ENCODE results near the gene SCRN2.

The SCRN2 gene

DNA sequence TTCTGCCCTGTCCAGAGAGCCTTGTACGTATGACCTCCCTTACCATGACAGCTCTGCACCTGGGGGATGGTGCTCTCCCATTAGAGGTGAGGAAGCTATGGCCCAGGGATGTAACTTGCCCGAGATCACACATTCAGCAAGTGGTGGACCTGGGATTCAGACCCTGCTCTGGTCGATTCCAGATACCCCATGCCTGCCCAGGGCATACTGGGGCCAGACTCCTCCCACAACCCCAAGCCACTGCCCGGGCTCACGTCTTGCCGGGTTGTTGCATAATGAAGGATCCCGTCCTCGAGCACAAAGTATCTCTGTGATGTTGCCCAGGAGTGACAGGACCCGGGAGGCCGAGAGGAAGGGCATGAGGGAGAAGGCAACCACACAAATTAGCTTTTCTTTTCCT is 21.6 kb downstream of the SCRN2 start:
- DNase-seq, result no peak

DNA sequence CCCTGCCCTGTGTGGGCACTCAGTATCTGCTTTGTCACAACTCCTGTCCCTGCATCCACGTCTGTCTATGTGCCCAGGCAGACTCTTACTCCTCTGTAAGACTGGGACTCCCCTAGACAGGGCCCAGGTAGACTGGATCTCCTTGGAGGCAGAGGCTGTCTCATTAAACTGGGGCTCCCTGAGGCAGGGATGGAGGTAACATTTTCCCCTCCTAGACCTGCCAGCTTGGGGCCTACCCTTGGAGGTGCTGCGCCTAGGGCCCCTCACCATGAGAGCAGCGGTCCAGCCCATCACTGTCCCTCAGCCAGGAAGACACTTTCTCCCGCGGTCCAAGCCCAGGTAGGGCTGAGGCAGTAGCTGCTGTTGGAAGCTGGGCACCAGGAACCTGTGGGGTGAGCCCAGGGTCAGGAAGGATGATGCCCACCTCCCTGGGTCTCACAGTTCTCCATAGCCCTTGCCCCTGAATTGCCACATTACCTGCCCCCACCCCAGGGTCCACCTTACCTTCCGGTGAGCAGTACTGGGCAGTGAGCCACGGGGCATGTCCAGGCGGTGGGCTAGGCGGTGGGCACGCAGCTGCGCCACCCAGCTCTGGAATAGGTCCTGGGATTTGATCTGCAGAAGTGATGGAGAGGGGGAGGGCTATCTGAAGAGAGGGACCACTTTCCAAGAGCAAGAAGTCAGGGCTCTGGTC is 22.9 kb downstream of the SCRN2 start:
- no peak for DNase-seq

DNA sequence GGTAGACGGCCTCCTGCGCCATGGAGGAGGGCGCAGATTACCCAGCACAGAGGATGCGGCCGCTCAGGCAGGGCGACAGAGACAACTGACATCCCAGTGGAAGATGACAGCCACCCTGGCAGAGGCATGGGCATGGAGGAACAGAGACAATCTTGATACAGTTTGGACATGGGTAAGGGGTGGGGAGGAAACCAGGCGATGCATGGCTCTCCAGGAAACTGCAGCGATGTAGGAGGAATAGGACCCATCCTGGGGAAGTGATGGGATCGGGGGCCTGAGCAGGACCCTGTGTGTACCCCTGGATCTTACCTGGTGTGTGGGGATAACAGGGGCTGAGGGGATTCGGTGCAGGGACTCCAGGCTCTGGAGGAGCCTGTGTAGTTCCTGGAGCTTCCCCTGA is 24.1 kb downstream of the SCRN2 start:
- DNase-seq, result no peak

DNA sequence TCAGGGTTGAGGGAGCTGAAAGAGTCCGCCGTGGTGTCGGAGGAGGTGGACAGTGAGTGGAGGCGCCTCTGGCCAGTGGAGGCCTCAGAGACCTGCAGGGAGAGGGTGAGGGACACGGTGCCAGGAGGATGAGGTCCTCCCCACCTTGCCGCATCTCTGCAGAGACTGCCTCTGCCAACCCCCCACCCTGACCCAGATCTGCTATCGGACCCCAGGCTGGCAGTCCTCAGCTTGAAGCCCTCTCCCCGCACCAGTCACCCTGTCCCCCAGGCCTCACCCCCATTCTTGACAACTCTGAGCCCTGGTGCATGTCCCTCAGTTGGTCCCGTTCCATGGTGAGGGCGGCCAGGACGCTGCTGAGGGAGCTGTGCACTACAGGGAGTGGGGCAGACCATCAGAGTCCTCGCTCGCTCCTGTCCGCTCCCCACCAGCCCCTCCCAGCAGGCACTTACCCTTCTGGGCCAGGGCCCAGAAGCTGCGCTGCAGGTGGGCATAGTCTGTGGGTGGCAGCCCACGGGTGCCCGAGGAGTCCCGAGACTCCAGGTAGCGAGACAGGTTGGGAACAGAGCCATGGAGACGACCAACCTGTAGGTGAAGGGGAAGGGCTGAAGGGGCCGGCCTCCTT is 24.9 kb downstream of the SCRN2 start:
- DNase-seq, result no peak

DNA sequence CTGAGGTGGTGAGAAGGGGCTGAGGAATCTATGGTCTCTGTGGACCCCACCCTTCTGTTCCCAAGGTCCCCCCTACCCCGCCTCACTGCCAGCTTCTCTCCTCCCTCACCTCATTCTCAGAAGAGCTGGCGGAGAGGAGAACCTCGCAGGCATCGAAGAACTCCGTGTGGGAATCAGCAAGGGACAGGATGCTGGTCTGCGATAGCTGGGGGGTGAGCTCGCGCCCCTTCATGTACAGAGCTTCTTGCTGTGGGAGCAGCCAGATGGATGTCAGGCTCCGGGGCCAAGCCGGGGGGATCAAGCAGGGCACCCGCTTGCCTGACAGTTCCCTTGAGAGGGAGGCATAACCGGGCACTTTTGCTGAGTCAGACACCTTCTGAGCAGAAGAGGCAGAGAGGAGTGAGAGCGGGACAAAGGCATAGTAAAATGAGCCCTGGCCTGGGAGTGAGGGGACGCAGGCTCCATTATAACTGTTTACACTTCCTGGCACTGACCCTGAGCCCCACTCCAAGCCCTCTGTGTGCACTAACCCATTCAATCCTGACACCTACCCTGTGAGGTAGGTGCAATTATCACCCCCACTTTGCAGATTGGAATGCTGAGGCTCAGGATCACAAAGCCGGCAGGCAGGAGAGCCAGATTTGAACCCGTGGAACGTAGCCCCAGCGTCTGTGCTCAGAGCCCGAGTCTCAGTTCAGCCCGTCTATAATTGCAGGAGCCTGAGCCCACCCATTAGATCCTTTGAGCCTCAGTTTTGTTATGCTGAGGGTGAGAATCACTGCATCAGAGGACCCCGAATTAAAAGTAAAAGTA is 25.8 kb downstream of the SCRN2 start:
- DNase-seq, result no peak

DNA sequence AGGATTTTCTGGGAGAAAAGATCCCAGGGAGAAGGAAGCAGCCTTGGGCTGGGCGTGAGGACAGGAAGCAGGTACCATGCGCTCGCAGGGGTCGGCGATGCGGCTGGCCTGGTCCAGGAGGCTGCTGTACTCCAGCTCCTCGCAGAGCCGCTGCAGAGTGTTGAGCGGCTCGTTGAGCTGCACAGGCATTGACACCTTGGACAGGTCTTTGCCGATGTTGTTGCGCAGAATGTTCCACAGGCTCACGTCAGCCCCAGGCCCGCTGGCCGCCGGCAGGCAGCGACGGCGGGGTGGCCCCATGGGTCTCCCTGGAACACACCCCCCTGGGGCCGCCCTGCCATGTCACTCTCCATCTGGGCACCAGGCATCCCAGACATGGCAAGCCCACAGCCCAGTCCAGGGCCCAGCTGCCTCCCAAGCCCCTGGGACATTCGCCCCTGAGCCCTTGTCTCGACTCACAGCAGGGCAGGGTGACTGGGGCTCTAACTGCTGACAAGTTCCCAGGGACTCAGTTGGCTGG is 27.5 kb downstream of the SCRN2 start:
- DNase-seq, result no peak

DNA sequence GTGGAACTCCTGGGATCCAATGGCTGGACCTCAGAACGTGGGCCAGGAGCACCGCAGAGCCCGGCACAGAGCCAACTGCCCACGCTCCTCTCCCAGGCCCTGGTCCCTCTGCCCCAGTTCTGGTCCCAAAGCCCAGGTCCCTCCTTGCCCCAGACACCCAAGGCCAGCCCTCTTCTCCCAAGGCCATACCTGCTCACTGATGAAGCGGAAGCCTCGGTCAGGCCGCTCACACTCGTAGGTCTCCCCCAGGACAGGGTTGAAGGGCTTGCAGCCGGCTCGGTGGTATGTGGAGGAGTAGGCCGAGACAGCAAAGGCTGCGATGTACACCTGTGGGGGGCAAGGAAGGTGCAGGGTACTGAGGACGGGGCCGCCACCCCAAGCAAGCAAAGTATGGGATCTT is 28.0 kb downstream of the SCRN2 start:
- no peak for DNase-seq

DNA sequence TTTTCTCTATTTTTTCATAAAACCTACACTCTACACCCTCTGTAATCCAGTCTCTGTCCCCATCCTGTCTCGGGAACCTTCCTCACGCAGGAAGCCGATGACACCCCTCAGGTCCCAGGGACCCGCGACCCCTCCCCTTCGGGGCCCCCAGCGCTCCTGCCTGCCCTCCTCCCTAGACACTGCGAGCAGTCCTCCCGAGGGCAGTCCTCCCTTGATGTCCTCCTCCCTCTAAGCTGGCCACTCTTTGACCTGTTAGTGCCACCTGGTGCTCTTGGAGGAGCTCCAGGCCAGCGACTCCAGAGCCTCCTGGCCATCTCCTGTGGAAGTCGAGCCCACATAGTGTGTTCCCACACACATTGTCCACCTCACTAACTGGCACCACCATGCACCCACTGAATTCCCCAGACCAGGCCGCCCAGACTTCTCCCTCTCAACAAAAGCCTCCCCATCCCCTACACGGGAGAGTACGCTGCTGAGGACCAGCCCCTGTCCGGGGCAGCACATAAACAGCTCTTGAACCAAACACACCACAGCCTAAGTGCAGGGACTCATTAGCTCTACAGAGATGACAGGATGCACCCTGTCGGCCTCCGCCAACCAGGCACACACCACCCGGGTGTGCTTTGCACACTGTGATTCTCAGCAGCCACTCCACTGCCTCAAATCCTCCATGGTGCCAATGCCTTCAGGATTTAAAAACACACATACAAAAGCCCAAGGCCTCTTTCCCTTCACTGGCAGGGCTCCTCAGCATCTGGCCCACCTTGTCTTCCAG is 28.7 kb downstream of the SCRN2 start:
- DNase-seq, result no peak

DNA sequence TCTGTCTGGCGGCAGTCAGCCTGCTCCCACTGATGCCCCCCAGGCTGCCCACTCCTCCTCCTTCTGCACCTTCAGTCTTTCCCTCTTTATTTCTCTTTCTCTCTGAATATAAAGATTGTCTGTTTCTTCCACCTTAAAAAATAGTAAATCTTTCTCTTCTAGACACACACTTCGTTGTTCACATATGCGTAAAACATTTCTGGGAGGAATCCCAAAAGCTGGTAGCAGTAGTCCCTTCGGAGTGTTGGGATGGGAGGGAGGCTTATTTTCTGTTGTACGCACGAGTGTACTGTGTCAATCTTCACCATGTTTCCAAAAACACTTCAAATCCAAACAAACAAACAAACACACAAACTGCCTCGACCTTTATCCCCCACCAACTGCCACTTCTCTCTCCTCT is 29.4 kb downstream of the SCRN2 start:
- DNase-seq, result no peak

DNA sequence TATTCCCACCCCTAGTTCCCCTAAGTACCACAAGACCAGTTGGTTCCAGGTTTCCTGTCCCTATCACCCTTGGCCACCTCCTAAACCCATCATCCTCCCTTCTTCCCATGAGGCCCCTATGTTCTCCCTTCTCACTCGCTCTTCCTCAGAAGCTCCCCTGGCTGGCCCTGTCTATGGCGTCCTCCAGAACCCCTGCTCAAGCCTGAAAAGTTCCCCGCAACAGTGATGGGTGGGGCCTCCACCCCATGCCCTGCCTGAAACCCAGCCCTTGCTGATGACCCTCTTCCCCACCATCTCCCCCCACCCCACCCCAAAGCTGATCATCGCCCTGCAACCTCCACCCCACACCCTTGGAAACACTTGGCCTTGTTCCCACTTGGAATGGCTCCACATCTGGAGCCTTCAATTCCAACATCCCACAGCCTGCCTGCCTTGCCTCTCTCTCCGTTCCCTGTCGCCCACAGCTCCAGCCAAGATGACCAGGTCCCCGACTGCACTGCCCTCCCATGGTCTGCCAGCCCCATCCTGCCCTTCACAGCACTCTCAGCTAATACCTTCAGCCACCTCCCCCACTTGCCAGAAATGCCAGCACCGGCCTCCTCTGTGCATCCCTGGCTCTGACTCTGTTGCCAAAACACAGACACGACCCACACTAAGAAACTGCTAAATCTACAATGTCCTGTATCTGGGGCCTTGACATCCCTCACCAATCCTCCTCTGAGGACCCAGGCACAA is 30.0 kb downstream of the SCRN2 start:
- DNase-seq, result no peak

DNA sequence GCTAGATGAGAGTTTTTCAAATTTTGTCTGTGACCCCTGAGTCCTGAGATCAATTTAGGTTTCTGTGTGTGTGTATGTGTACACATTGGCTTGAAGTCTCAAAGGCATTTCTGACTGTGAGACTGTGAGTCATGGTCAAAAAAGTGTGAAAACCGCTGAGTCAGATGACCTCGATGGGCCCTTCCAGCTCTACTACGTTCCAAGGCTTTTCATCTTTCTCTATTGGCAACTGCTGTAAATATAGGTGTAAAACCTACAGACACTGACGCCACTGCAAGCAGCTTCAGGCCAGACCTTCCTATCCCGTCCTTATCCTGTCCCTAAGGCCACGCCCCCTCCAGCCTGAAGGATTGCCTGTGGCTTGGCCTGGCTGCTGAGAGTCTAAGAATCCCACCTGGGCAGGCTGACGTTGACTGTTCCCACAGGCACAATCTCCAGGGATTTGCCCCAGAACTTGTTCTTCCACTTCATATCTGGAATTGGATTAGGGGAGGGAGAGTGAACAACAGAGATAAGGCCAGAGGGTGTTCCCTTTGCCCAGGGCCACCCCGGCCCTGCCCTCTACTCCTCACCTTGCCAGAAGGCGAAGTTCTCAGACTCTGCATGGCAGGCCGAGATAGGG is 30.8 kb downstream of the SCRN2 start:
- DNase-seq, result no peak

DNA sequence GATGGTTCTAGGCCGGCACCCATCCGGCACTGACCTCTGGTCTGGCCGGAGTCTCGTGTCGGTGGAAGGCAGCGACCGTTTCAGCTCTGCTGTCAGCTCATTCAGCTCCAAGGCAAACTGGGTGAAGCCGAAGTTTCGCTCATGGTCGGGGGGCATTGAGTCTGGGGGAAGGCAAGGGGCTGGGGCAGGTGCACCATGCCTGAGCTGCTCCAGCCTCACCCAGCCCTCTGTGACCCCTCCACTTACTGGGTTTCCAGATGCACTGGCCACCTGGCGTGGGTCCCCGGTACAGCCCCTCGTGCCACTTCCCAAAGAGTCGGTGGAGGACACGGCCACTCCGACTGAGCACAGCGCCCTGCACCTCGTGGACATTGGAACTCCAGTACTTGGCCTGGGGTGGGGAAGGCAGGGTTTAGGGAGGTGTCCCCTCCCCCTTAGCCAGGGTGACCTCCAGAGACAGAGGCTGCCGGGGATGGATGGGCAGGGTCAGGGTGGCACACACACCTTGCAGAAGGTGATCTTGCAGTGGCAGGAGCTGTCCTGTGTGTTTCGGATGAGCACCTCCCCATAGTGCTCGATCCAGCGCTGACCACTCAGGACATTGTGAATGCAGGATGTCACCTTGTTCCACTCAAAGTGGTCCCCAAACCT is 32.1 kb downstream of the SCRN2 start:
- DNase-seq, result no peak

DNA sequence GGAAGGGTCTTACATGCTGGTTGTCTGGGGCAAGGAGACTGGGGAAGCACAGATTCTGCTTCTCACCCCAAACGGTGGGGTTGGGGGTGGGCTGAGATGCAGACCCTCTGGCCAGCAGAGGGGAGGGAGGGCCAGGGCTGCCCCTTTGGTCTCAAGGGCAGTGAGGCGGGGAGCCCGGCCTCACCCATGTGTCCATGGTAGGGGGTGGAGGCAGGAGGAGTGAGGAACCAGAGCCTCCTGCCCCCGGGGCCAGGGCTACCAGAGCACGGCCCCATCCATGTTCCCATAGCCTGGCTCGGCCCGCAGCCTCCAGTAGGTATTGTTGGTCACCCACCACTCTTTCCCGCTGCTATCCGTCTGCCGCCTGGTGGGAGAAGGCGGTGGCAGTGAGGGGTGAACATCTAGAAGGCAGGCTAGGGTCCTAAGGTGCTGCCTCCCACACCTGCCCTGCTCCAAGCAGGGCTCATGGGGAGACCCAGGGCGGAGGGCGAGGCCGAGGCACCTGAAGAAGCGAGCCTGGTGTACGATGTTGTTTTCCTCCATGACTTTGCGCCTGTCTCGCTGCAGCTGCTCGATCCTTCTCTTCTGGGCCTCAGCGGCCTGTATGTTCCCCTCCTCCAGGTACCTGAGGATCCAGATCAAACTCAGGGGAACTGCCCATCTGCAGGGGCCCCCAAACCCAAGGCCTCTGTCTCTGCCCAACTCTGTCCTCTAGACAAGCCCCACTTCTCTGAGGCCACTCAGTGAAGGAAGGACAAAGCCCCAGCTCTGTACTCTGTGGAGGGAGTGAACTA is 32.8 kb downstream of the SCRN2 start:
- DNase-seq, result no peak

DNA sequence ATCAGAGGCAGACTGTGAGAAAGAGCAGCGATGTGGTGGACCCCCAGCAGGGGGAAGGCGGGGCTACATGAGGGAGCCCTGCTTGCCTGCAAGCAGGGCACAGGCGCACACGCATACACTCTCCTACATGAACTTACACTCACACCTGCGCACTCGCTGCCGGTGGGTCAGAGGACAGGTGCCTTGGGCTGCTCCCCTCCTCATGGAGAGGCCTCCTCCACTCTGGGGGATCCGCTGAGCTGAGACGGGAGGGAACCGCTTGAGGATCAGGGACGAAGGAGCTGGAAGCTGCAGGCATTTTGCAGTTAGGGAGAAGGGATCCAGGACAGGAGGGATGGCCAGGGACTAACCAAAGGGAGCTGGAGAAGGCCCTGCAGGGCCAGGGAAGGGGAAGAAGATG is 33.7 kb downstream of the SCRN2 start:
- no peak for DNase-seq

DNA sequence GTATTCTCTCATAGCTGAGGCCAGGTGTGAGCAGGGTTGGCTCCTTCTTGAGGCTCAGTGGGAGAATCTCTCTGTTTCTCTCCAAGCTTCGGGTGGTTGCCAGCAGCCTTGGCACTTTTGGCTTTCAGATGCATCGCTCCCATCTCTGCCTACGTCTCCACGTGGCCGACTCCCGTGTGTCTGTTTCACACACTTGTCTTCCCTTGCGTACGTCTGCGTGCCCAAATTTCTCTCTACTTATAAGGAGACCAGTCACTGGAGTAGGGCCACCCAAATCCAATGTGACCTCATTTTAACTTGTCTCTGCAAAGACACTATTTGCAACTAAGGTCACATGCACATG is 34.2 kb downstream of the SCRN2 start:
- no peak for DNase-seq

DNA sequence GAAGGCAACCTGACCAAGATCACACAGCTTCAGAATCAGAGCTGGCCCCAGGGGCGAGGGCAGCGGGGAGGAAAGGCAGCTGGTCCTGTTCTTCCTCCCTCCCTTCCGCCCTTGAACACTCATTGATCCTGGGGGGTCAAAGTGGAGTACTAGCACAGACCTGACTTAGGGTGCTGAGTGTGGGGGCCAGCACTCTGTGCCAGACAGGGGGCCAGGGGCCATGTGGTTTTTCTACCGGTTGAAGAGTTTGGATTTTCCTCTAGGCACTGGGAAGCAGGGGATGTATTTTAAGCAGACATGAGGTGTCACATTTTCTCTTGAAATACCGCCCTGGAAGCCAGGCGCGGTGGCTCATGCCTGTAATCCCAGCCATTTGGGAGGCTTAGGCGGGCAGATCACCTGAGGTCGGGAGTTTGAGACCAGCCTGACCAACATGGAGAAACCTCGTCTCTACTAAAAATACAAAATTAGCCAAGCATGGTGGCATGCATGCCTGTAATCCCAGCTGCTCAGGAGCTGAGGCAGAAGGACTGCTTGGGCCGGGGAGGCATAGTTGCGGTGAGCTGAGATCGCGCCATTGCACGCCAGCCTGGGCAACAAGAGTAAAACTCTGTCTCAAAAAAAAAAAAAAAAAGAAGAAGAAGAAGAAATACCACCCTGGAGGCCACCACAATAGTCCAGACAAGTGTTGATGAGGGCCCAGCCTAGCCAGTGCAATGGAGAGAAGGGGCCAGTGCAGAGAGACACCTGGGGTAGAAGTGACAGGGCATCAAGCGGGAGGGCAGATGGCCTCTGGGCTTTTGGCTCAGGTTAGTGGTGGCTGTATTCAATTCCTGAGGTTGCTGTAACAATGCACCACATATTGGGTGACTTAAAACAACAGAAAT is 34.8 kb downstream of the SCRN2 start:
- DNase-seq, result no peak

DNA sequence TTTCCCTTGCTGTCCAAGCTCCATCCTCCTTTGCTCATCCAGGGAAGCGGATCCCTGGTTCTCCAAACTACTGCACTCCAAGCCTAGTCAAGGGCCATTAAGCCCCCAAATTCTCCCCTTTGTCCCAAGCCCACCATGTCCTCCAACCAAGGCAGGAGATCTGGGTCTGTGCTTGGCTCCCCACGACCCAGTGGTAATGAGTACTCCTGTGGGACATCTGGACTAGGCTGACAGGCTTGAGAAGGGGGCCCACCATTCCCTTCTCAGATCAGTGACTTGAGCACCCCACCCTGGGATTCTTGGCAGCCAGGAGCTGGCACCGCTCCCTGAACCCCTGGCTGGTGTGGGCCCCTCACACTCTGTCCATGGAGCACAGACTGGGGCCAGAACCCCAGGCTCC is 36.6 kb downstream of the SCRN2 start:
- DNase-seq, result no peak

DNA sequence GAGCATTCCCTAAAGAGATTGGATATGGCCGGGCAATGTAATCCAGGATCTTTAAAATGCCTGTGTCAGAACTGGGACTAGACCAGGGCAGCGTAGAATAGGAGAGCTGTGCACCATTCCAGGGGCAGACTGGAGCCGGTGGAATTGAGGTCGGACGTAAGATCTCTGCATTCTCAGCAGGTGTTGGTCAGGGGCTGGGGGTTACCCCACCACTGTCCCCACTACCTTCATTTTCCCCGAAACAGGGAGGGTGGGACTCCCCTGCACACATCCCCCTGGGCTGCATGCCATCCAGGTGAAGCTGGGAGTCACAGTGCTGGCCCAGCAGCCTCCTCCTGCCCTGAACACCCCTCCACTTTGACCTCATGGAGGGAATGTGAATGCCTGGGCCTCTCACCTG is 37.3 kb downstream of the SCRN2 start:
- DNase-seq, result no peak

DNA sequence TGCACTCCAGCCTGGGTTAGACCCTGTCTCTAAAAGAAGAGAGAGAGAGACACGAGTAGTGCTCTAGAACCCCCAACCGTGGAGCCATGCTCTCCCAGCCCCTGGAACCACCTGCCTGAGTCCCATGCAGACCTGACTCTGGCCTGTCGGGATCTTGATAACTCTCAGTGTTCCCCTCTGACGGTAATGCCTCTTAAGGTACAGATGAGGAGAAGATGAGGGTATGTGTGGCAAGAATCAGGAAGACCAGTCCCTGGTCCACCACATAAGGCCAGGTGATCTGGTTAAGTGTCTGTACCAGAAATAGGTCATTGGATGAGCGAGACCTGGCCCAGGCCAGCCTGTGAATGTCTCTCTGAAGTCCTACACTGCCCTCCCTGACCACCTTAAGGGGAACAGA is 37.9 kb downstream of the SCRN2 start:
- DNase-seq, result no peak

Data from T-helper 9 cell (primary cell).